PC-9 (cell line): Measurements from ENCODE around the gene CAMTA1. TPM values are rescaled to one million over a fixed set of nuclear protein-coding genes. Genes with fewer than 3 reads are reported as not detected.

Source experiments
- BruUV-seq: library from RNA; stranded (reverse); fragments of 400-500 nt; replicated peaks from 2 replicates; lab custom pipeline; 2021; lab: Mats Ljungman, UMichigan
- CTCF ChIA-PET: fragments of 300-600 bp; sonication (Branson Sonifier 250); formaldehyde crosslinking; loops from one replicate; lab custom pipeline; 2022; ENCODE audit warnings: antibody characterized with exemption; lab: Charles Lee
- POLR2A ChIA-PET: fragments of 300-600 bp; sonication (Branson Sonifier 250); formaldehyde crosslinking; loops from one replicate; lab custom pipeline; 2022; ENCODE audit warnings: antibody characterized with exemption; ENCODE audit not compliant: unreplicated experiment; lab: Charles Lee
- DNase-seq, 2 experiments: peaks; one replicate each; pipeline versions ENCODE4 v3.0.0 to v3.0.0-alpha.2; 2015 to 2022; ENCODE audit warnings: mixed read lengths in 1 of 2
- H2AFZ ChIP-seq: fragments of 200-600 bp; sonication (generic); 2 replicates; pipeline ENCODE4 v1.8.1; 2017; ENCODE audit warnings: antibody characterized with exemption
- H3F3A ChIP-seq: fragments of 200-600 bp; sonication (generic); 2 replicates; pipeline ENCODE4 v1.8.1; 2017; ENCODE audit warnings: antibody characterized with exemption, mild to moderate bottlenecking, low read depth; ENCODE audit not compliant: insufficient read depth
- H3K27ac ChIP-seq: fragments of 200-600 bp; sonication (generic); 2 replicates; pipeline ENCODE4 v1.6.1; 2016; ENCODE audit warnings: mixed run types
- H3K27me3 ChIP-seq: fragments of 200-600 bp; sonication (generic); 2 replicates; pipeline ENCODE4 v1.6.1; 2016; ENCODE audit warnings: low read depth, mixed run types; ENCODE audit not compliant: insufficient read depth
- H3K36me3 ChIP-seq: fragments of 200-600 bp; sonication (generic); 2 replicates; pipeline ENCODE4 v1.6.1; 2016; ENCODE audit warnings: low read depth, mixed run types
- H3K4me1 ChIP-seq: fragments of 200-600 bp; sonication (generic); replicated peaks from 2 replicates; pipeline ENCODE4 v1.6.1; 2016; ENCODE audit warnings: mixed run types; ENCODE audit not compliant: insufficient read depth
- H3K4me2 ChIP-seq: fragments of 200-600 bp; sonication (generic); 2 replicates; pipeline ENCODE4 v1.6.1; 2017; ENCODE audit warnings: mixed run types
- H3K4me3 ChIP-seq: fragments of 200-600 bp; sonication (generic); 2 replicates; pipeline ENCODE4 v1.6.1; 2016; ENCODE audit warnings: mixed run types
- H3K79me2 ChIP-seq: fragments of 200-600 bp; sonication (generic); 2 replicates; pipeline ENCODE4 v1.6.1; 2017; ENCODE audit warnings: low read depth, mixed run types
- H3K9me2 ChIP-seq: fragments of 200-600 bp; sonication (generic); 2 replicates; pipeline ENCODE4 v1.8.1; 2017; ENCODE audit warnings: mild to moderate bottlenecking; ENCODE audit not compliant: insufficient read depth
- H3K9me3 ChIP-seq: fragments of 200-600 bp; sonication (generic); 2 replicates; pipeline ENCODE4 v1.8.1; 2016; ENCODE audit warnings: low read depth; ENCODE audit not compliant: insufficient read depth
- H4K20me1 ChIP-seq: fragments of 200-600 bp; sonication (generic); 2 replicates; pipeline ENCODE4 v1.8.1; 2017; ENCODE audit not compliant: insufficient read depth
- CTCF ChIP-seq: fragments of 200-600 bp; sonication (generic); conservative IDR thresholded peaks from 2 replicates; pipeline ENCODE4 v1.6.1; 2017; ENCODE audit warnings: mixed run types, antibody characterized with exemption, mild to moderate bottlenecking, moderate library complexity
- EZH2 ChIP-seq: fragments of 200-600 bp; sonication (generic); IDR thresholded peaks from 2 replicates; pipeline ENCODE4 v1.8.0; 2017; ENCODE audit warnings: antibody characterized with exemption, low read depth
- intact Hi-C: fragments of 100-400 bp; cut with micrococcal nuclease; formaldehyde crosslinking; loops from one replicate; pipeline ENCODE4 v1.10.0; 2022; ENCODE audit not compliant: unreplicated experiment
- total RNA-seq: library from RNA; stranded (reverse); gene quantifications from 2 replicates; pipeline ENCODE4 v1.2.3, GENCODE V29; 2021

CAMTA1 gene
- total RNA-seq, 1 experiment from 2014 or later = 72.3 TPM

DNA sequence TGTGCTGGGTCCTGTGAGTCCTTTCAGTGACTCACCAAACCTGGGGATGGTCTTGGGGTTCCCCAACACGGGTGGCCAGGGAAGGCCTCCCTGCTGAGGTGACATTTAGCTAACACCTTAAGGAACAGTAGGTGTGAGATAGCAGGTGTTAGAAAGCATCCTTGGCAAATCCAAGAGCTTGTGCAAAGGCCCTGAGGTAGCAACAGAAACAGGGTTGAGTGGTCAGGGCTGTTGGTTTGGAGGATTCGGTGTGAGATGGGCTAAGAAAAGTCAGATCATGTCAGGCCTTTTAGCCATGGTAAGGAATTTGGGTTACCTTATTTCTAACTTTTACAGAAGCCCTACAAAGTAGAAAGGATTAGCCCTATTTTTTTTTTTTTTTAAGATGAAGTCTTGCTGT lies 343.0 kb downstream of the CAMTA1 start:
- Histone ChIP-seq H3K36me3 (no peaks in the 10 kb centered on the region), H3K27me3 (peaks cover 70% of the 10 kb centered on the region), H3K4me1 (no peaks in the 10 kb centered on the region), H3K9me2 (no peaks in the 10 kb centered on the region), H3F3A (no peaks in the 10 kb centered on the region), H3K79me2 (no peaks in the 10 kb centered on the region), H3K4me2 (no peak overlapping the region), H4K20me1 (no peaks in the 10 kb centered on the region), H2AFZ (no peak overlapping the region), H3K4me3 (no peak overlapping the region), H3K9me3 (no peaks in the 10 kb centered on the region), H3K27ac (no peak overlapping the region)
- TF ChIP-seq CTCF = no peak
- no peak for TF ChIP-seq EZH2
- ChIA-PET POLR2A (no interaction called here), CTCF (no interaction called here)
- no peak for DNase-seq
- no TSS peak for BruUV-seq
- intact Hi-C loops = no loop called here

- Histone ChIP-seq H3K9me3 (no peaks in the 10 kb centered on the region), H3K4me3 (no peak overlapping the region), H4K20me1 (no peaks in the 10 kb centered on the region), H3F3A (no peaks in the 10 kb centered on the region), H3K36me3 (no peaks in the 10 kb centered on the region), H3K79me2 (no peaks in the 10 kb centered on the region), H3K4me1 (no peaks in the 10 kb centered on the region), H3K4me2 (no peak overlapping the region), H3K27me3 (peaks cover 57% of the 10 kb centered on the region), H2AFZ (no peak overlapping the region), H3K9me2 (no peaks in the 10 kb centered on the region), H3K27ac (no peak overlapping the region)
- ChIA-PET POLR2A (no interaction called here), CTCF (no interaction called here)
- no peak for TF ChIP-seq CTCF
- TF ChIP-seq EZH2 = no peak
- intact Hi-C loops = no loop called here
- DNase-seq = no peak
- BruUV-seq = no TSS peak
Observed at GRCh38 chr1:7130127-7130526, 344.9 kb downstream of the CAMTA1 start.

DNA sequence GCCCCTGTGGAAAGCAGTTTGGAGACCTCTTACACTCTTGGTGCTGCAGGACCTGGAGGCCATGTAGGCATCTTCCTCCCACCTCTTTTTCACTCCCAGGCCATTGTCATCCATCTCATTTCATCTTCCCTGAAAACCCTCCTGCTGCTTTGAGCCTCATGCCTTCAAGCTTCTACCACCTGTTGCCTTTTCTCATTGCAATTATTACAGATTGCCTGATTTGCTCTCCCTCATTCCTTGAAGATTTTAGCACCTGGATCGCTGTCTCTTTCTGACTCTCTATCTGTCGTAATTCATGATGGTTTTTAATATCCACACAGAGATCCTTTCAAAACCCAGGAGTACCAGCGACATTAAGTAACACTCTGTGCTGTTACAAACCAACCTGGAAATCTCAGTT lies 350.2 kb downstream of the CAMTA1 start:
- H3K36me3 ChIP-seq = no peaks in the 10 kb centered on the region
- DNase-seq = no peak
- H3K79me2 ChIP-seq = no peaks in the 10 kb centered on the region
- no peaks in the 10 kb centered on the region for H3F3A ChIP-seq
- BruUV-seq = no TSS peak
- no peak overlapping the region for H3K4me3 ChIP-seq
- H3K4me2 ChIP-seq = no peak overlapping the region
- H4K20me1 ChIP-seq = no peaks in the 10 kb centered on the region
- intact Hi-C loops = no loop called here
- peaks cover 25% of the 10 kb centered on the region for H3K27me3 ChIP-seq
- CTCF ChIA-PET = no interaction called here
- H3K9me2 ChIP-seq = no peaks in the 10 kb centered on the region
- H2AFZ ChIP-seq = no peak overlapping the region
- no peak for TF ChIP-seq EZH2
- TF ChIP-seq CTCF = no peak
- H3K4me1 ChIP-seq = no peaks in the 10 kb centered on the region
- no peaks in the 10 kb centered on the region for H3K9me3 ChIP-seq
- POLR2A ChIA-PET = no interaction called here
- no peak overlapping the region for H3K27ac ChIP-seq
